Measurements from ENCODE around the gene XIST. TPM values are rescaled to one million over a fixed set of nuclear protein-coding genes. Genes with fewer than 3 reads are reported as not detected.
"Not testable (repeated sequence)": the region's sequence is repeated elsewhere in the genome, so short reads cannot be mapped to it uniquely, and the experiment has no call there.

Gene XIST
- total and polyA plus RNA-seq, 3 donors from 2014 or later = 4.6 to 14.8 (median 10.7) TPM

GRCh38 chrX:73822775-73823174 is 29.7 kb downstream of the XIST start:
- no peaks in the 10 kb centered on the region for H3K27me3 ChIP-seq
- no peaks in the 10 kb centered on the region for H3K36me3 ChIP-seq (ENCODE audit: low read depth, missing control alignments)
- no peak for DNase-seq
- H3K4me3 ChIP-seq = no peak overlapping the region
- intact Hi-C loops (cut with DNase I; ENCODE audit: low total_unique reads) = no loop called here
- no peaks in the 10 kb centered on the region for H3K9me3 ChIP-seq
- H3K27ac ChIP-seq = no peak overlapping the region
- 89 to 92% methylated on average over 4 of the region's 4 CpGs for WGBS, 2 donors
- TF ChIP-seq, protein P1, sequence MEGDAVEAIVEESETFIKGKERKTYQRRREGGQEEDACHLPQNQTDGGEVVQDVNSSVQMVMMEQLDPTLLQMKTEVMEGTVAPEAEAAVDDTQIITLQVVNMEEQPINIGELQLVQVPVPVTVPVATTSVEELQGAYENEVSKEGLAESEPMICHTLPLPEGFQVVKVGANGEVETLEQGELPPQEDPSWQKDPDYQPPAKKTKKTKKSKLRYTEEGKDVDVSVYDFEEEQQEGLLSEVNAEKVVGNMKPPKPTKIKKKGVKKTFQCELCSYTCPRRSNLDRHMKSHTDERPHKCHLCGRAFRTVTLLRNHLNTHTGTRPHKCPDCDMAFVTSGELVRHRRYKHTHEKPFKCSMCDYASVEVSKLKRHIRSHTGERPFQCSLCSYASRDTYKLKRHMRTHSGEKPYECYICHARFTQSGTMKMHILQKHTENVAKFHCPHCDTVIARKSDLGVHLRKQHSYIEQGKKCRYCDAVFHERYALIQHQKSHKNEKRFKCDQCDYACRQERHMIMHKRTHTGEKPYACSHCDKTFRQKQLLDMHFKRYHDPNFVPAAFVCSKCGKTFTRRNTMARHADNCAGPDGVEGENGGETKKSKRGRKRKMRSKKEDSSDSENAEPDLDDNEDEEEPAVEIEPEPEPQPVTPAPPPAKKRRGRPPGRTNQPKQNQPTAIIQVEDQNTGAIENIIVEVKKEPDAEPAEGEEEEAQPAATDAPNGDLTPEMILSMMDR (IDR thresholded peaks at IDR 0.05) = no peak
- no peak for TF ChIP-seq POLR2A (IDR thresholded peaks at IDR 0.05)
- H3K4me1 ChIP-seq = no peaks in the 10 kb centered on the region

- Histone ChIP-seq H3K36me3 (ENCODE audit: low read depth, missing control alignments) (no peaks in the 10 kb centered on the region), H3K27me3 (no peaks in the 10 kb centered on the region), H3K27ac (no peak overlapping the region), H3K9me3 (no peaks in the 10 kb centered on the region), H3K4me1 (no peaks in the 10 kb centered on the region), H3K4me3 (no peak overlapping the region)
- 86 to 90% methylated on average over 4 of the region's 4 CpGs for WGBS, 2 donors
- DNase-seq = no peak
- intact Hi-C loops (cut with DNase I; ENCODE audit: low total_unique reads) = no loop called here
- TF ChIP-seq, protein P1 (IDR thresholded peaks at IDR 0.05) = no peak
- no peak for TF ChIP-seq POLR2A (IDR thresholded peaks at IDR 0.05)
These were observed 30.5 kb downstream of the XIST start for GRCh38 chrX:73821921-73822559.

DNA sequence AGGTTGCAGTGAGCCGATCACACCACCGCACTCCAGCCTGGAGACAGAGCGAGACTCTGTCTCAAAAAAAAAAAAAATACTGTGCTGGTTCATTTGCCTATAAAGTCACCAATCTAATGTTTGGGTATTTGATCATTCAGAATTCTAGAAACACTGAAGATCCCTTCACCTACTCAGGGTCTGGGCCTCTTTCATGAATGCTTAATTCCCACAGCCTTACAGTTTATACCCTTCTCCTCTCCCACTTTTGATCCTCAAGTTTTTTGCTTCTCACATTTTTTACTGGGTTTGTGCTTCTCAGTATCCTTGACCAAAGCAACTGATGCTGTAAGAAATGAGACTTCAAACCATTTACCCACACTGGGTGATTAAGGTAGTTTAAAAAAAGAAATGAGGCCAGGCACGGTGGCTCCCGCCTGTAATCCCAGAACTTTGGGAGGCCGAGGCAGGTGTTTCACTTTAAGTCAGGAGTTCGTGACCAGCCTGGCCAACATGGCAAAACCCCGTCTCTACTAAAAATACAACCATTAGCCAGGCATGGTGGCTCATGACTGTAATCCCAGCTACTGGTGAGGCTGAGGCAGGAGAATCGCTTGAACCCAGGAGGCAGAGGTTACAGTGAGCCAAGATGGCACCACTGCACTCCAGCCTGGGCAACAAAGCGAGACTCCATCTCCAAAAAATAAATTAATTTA is 32.5 kb downstream of the XIST start:
- H3K27ac ChIP-seq; H3K9me3 ChIP-seq; intact Hi-C loops (cut with DNase I; ENCODE audit: low total_unique reads); H3K4me3 ChIP-seq; DNase-seq; H3K36me3 ChIP-seq (ENCODE audit: low read depth, missing control alignments); H3K27me3 ChIP-seq; H3K4me1 ChIP-seq: not testable (repeated sequence)
- 81 to 90% methylated on average over 9 to 10 of the region's 10 CpGs for WGBS, 2 donors

GRCh38 chrX:73818200-73819116 is 34.1 kb downstream of the XIST start:
- no peak for DNase-seq
- no peaks in the 10 kb centered on the region for H3K4me1 ChIP-seq
- TF ChIP-seq, protein P1 (IDR thresholded peaks at IDR 0.05) = no peak
- 78 to 87% methylated on average over 3 of the region's 3 CpGs for WGBS, 2 donors
- intact Hi-C loops (cut with DNase I; ENCODE audit: low total_unique reads) = no loop called here
- H3K36me3 ChIP-seq (ENCODE audit: low read depth, missing control alignments) = no peaks in the 10 kb centered on the region
- H3K27ac ChIP-seq = no peak overlapping the region
- no peaks in the 10 kb centered on the region for H3K27me3 ChIP-seq
- H3K9me3 ChIP-seq = no peaks in the 10 kb centered on the region
- no peak overlapping the region for H3K4me3 ChIP-seq

Measured in testis (tissue), 3 donors.